GM12875 (cell line): ENCODE measurements around the gene NBEA.
A peak's percentile ranks its signal among the peaks of the same experiment; 100 is the strongest.

Experiments used
- H3K4me3 ChIP-seq: one replicate; pipeline ENCODE4 v1.5.1; 2011; ENCODE audit warnings: low read depth, low read length, control low read depth
- TF ChIP-seq, protein P1 (sequence below): IDR thresholded peaks from 2 replicates; pipeline ENCODE4 v1.5.1; 2011; ENCODE audit warnings: low read depth, mild to moderate bottlenecking, control low read depth, inconsistent platforms, low read length, moderate library complexity, borderline replicate concordance; ENCODE audit not compliant: insufficient read depth

NBEA gene

DNA sequence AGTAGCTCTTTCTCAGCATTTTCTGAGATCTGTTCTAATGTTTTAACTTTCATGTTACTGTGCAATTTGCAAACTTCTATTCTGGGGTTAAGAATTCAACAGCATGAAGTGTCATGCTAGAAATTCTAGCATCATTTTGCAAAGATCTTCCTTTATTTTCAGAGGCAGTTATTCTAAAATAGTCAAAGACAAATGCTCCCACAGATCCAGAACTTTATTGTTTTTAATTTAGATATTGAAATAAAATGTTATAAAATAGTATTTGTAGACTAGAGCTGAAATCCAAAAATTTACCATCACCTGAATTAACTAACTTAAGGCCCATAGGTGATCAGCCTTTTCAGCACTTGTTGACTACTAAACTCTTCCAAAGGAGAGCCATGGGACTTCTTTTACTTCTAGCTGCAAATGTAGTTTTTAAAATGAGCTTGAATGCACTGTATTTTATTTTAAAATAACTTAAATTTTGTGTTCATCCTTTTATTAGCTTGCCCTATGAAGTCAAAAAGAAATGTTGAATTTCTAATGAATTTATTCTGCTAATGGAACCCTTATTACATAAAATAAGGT, 531.2 kb downstream of the NBEA start:
- TF ChIP-seq, protein P1, sequence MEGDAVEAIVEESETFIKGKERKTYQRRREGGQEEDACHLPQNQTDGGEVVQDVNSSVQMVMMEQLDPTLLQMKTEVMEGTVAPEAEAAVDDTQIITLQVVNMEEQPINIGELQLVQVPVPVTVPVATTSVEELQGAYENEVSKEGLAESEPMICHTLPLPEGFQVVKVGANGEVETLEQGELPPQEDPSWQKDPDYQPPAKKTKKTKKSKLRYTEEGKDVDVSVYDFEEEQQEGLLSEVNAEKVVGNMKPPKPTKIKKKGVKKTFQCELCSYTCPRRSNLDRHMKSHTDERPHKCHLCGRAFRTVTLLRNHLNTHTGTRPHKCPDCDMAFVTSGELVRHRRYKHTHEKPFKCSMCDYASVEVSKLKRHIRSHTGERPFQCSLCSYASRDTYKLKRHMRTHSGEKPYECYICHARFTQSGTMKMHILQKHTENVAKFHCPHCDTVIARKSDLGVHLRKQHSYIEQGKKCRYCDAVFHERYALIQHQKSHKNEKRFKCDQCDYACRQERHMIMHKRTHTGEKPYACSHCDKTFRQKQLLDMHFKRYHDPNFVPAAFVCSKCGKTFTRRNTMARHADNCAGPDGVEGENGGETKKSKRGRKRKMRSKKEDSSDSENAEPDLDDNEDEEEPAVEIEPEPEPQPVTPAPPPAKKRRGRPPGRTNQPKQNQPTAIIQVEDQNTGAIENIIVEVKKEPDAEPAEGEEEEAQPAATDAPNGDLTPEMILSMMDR = no peak
- H3K4me3 ChIP-seq = no peak overlapping the region

DNA sequence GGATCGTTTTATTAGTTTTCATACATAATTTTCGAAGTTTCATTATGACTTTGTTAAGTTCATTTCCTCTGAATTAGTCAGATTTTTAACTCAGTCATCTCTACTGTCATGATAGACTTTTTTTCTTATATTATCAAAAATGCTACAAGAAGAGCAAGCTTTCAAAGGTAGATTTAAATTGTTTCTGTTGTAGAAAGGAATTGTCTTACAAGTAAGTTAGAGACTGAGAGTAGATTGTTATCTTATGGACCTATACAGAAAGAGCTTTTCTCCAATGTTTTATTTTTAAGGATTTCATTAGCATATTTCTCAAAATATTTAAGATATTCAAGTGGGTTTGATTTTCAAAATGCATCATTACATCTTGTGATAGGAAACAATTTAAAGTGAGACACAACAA, 531.7 kb downstream of the NBEA start:
- no peak overlapping the region for H3K4me3 ChIP-seq
- TF ChIP-seq, protein P1 = no peak

DNA sequence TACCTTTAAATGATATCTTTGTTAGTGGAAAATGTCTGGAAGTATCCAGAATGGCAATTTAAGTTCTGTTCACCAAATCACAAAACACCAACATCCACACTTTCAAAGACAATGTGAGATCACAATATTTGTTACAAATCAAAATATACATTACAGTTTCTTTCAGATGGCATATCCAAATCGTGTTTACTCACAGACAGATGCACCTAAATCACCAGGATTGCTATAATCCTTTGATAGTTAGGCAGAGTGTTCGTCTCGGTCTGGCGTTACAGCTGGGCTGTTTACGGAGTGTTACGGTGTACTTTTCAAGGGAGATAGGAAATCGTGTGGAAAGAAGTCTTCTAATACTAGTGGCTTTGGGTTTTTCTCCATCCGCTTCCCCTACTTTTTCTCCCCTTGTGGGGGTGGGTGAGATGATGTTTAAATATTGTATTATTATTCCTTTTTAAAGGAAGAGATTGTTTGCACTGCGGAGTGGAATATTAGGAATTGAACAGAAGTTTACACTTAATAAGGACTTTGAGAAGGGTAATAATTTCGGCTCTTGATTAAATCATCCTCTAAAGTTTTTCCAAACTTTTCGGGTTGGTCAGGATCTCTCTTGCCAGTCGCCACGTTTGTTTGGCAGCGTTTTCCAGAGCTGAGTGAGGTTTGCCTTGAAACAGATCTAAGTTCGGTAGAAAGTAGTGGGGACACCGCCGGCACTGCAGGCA, 532.6 kb downstream of the NBEA start:
- TF ChIP-seq, protein P1 = no peak

DNA sequence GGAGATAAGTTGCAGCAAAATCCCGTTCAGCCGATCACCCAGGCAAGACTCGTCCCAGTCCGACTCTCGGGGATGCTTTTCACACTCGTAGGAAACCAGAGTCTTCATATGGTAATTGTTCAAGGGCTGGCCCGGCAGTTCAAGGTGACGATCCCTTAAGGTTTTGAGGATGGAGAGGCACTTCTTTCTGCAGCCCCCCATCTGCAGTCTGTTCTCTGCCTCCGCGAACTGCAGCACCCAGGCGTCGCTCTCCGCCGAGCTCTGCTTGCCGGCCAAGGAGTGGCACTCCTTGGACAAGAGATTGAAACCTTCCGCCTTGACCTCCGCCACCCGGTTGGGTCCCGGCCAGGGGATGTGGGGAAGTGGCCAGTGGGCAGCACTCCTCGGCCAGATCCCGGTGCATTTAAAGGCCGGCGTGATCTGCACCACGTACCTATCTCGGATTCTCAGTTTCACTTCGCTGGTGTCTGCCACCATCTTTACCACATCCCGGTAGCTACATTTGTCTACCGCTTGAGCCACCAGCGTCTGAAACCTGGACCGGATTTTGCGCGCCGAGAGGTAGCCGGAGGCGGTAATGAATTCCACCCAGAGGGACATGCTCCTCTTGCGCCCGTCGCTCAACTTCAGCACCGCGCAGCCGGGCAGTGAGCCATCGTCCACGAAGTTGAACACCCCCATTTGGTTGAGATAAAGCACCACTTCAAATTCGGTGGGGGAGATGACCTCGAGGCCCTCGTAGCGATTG, 533.3 kb downstream of the NBEA start:
- H3K4me3 ChIP-seq = peak overlapping the region; percentile 26
- TF ChIP-seq, protein P1 = no peak

More for the DNA sequence above, 532.6 kb downstream of the NBEA start:
- H3K4me3 ChIP-seq = no peak overlapping the region

DNA sequence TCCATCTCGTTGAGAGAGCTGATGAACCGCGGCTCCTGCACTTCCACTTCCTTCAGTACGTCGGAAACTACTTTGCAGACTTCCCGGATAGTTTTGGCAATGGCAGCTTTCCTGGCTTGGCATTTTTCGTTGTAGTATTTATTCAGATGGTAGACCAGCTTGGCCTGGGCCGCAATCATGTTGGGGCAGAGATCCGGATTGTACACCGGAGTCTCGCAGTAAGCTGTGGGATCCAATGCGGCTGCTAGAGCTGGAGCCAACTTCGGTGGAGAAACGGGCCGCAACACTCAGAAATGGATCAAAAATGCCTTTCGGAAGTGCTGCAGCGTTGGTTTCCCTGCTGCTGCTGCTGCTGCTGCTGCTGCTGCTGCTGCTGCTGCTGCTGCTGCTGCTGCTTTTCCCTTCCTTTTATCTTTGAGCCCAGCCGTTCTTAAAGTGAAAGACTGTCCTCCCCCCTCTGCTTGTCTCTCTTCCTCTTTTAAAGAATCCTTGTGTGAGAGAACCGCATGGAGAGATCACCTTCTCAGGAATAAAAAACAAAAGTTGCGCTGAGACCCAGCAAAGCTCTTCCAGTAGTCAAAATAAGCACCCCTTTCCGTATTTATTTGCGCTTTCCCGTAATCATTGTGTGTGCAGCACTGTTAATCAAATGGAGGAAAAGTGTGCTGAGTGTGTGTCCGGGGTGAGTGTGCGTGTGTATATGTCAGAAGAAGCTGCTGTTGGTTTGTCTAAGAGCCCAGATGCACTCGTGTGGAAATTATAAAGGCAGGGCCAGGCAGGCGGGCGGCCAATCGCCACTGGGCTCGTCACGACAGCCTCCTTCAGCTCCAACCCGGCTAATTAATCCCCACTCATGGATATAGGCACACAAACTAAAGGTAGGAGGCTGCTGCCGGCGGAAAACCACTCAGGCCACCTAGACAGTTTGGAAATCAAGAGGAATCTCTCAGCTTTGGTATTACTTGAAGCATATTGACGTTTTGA, 534.2 kb downstream of the NBEA start, which contains the start of gene MAB21L1:
MAB21L1 (minus strand) TSS at position 730 of the 984 bp plus-strand sequence; CDS start at position 179, 551 bp downstream.
- TF ChIP-seq, protein P1 = no peak
- peak within 1 kb of the TSS; percentile 26 for H3K4me3 ChIP-seq

DNA sequence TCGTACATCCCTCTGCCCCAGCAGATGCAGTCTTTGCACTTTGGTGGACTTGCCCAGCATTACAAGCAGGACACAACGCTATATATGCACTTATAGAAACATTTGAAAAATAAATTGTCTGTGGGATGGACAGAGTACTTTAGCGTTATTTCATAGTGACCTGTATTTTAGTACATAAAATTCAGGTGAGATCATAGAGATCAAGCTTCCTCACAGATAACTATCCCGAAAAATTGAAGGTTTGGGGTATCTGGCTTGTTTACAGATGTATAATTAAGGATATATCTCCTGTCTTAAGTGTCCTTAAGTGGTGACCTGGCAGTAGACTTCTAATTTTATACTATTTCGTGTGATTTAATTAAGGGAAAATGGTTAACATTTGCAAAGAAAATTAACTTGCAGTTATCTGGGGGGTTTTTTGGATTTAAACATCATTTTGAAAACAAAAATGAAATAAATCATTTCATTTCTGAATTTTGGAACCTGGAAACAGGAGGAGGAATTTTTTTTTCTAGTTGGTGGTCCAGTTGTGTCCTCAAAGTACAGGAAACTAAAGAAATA, 535.4 kb downstream of the NBEA start:
- H3K4me3 ChIP-seq = no peak overlapping the region
- TF ChIP-seq, protein P1 = no peak
